Stomach (tissue), 9 donors: ENCODE data around the gene LRIG1. TPM values are rescaled to one million over a fixed set of nuclear protein-coding genes. Genes with fewer than 3 reads are reported as not detected.

Experiments used
- DNase-seq, 2 donors: peaks; one replicate each; pipeline versions ENCODE4 v3.0.0 to v3.0.0-alpha.2; 2013 to 2019
- H3K27ac ChIP-seq, 5 donors: fragments of 200-600 bp in 4 of 5; sonication (generic) in 4 of 5; one replicate each; pipeline ENCODE4 v1.5.1; 2013 to 2019; ENCODE audit warnings: mild to moderate bottlenecking in 1 of 5, moderate library complexity in 1 of 5
- H3K27me3 ChIP-seq, 3 donors: fragments of 200-600 bp; sonication (generic); one replicate each; pipeline ENCODE4 v1.5.1; 2017 to 2019; ENCODE audit warnings: mixed run types in 1 of 3
- H3K36me3 ChIP-seq, 4 donors: fragments of 200-600 bp; sonication (generic); 1 replicate in 3 of 4; 2 replicates in 1 of 4; pipeline ENCODE4 v1.5.1; 2016 to 2019
- H3K4me1 ChIP-seq, 4 donors: fragments of 200-600 bp; sonication (generic); one replicate each; pipeline ENCODE4 v1.5.1; 2016 to 2019
- H3K4me3 ChIP-seq, 4 donors: fragments of 200-600 bp; sonication (generic) in 3 of 4; one replicate each; pipeline ENCODE4 v1.5.1; 2016 to 2019; ENCODE audit warnings: mild to moderate bottlenecking in 1 of 4
- H3K9me3 ChIP-seq, 4 donors: fragments of 200-600 bp; sonication (generic); one replicate each; pipeline ENCODE4 v1.5.1; 2016 to 2019
- EP300 ChIP-seq: sonication (generic); formaldehyde crosslinking; IDR thresholded peaks from one replicate; pipeline ENCODE4 v1.6.1; 2017; ENCODE audit warnings: antibody characterized with exemption
- POLR2A ChIP-seq, 4 donors: fragments of 450-650 bp; IDR thresholded peaks; one replicate each; pipeline ENCODE4 v1.6.1; 2016; ENCODE audit warnings: antibody characterized with exemption in 4 of 4, control low read depth in 2 of 4, mild to moderate bottlenecking in 1 of 4, moderate library complexity in 1 of 4
- POLR2AphosphoS5 ChIP-seq, 3 donors: sonication (generic); formaldehyde crosslinking; IDR thresholded peaks; one replicate each; pipeline ENCODE4 v1.6.1; 2016; ENCODE audit warnings: antibody characterized with exemption in 3 of 3
- WGBS, 5 donors: extraction: QIAGEN DNeasy Blood & Tissue Kit in 3 of 5; methylation state at CpG; one replicate each; pipeline versions ENCODE4 v1.1.5 to v1.1.7; 2013 to 2018; 5-methylcytosine and 5-hydroxymethylcytosine counted together
- intact Hi-C: fragments of 100-400 bp; cut with DNase I; formaldehyde crosslinking; loops from one replicate; pipeline ENCODE4 v1.15.1; 2023; ENCODE audit warnings: low total_unique reads
- polyA plus RNA-seq, 3 donors: library from polyadenylated mRNA; stranded (reverse); fragments of 200-250 nt; gene quantifications; one replicate each; pipeline ENCODE4 v1.2.3, GENCODE V29; 2013
- total RNA-seq, 5 donors: library from RNA; depleted of rRNA; stranded (reverse); fragments of >200 nt; gene quantifications; one replicate each; pipeline versions ENCODE4 v1.1.0 to v1.2.3, GENCODE V29; 2014 to 2016
- TF ChIP-seq, protein P1 (sequence below), 7 experiments: fragments of 450-650 bp in 4 of 7; fragments of 200-600 bp in 3 of 7; sonication (generic) in 3 of 7; IDR thresholded peaks; one replicate each; pipeline ENCODE4 v1.5.1; 2016 to 2019; ENCODE audit warnings: antibody characterized with exemption in 7 of 7, control low read depth in 2 of 7, mild to moderate bottlenecking in 1 of 7
- donor health status: healthy with polysubstance abuse.
- donor health status: Bipolar disorder and iron deficiency.
- donor health status: healthy.

LRIG1 gene
- total and polyA plus RNA-seq, 8 donors, result 20.2 to 278 (median 87.0) TPM

GRCh38 chr3:66498687-66499621 is 1.9 kb downstream of the LRIG1 start:
- H3K36me3 ChIP-seq, result no peaks in the 10 kb centered on the region
- H3K9me3 ChIP-seq, result no peaks in the 10 kb centered on the region
- peak overlapping the region; percentile 83 to 96 (median 91) for H3K27ac ChIP-seq
- peak overlapping the region; percentile 76 to 98 (median 94) for H3K4me3 ChIP-seq
- 14 to 23% (median 20%) methylated on average over 14 of the region's 14 CpGs for WGBS, 5 donors
- H3K4me1 ChIP-seq, result peaks cover 39 to 63% (median 57%) of the 10 kb centered on the region in 4 donors
- H3K27me3 ChIP-seq, result no peaks in the 10 kb centered on the region
- peak in 1 of 2 donors; percentile 59 for DNase-seq
- intact Hi-C loops, result no loop called here
- TF ChIP-seq EP300 (no peak), POLR2A (IDR thresholded peaks at IDR 0.05) (no peak), POLR2AphosphoS5 (IDR thresholded peaks at IDR 0.05) (peak in 1 of 3 donors; percentile 4)
- TF ChIP-seq, protein P1, sequence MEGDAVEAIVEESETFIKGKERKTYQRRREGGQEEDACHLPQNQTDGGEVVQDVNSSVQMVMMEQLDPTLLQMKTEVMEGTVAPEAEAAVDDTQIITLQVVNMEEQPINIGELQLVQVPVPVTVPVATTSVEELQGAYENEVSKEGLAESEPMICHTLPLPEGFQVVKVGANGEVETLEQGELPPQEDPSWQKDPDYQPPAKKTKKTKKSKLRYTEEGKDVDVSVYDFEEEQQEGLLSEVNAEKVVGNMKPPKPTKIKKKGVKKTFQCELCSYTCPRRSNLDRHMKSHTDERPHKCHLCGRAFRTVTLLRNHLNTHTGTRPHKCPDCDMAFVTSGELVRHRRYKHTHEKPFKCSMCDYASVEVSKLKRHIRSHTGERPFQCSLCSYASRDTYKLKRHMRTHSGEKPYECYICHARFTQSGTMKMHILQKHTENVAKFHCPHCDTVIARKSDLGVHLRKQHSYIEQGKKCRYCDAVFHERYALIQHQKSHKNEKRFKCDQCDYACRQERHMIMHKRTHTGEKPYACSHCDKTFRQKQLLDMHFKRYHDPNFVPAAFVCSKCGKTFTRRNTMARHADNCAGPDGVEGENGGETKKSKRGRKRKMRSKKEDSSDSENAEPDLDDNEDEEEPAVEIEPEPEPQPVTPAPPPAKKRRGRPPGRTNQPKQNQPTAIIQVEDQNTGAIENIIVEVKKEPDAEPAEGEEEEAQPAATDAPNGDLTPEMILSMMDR (IDR thresholded peaks at IDR 0.05), result no peak

GRCh38 chr3:66497985-66498671 is 2.7 kb downstream of the LRIG1 start:
- TF ChIP-seq EP300, result no peak
- TF ChIP-seq, protein P1 (IDR thresholded peaks at IDR 0.05), result no peak
- TF ChIP-seq POLR2AphosphoS5 (IDR thresholded peaks at IDR 0.05), result peak in 1 of 3 donors; percentile 34
- peak in 1 of 2 donors; percentile 40 for DNase-seq
- no peaks in the 10 kb centered on the region for H3K27me3 ChIP-seq
- intact Hi-C loops, result no loop called here
- peak overlapping the region; percentile 76 to 98 (median 94) for H3K4me3 ChIP-seq
- peak overlapping the region in 4 of 5 donors; percentile 90 to 96 (median 92) for H3K27ac ChIP-seq
- no peaks in the 10 kb centered on the region for H3K9me3 ChIP-seq
- H3K4me1 ChIP-seq, result peaks cover 47 to 71% (median 66%) of the 10 kb centered on the region in 4 donors
- no peaks in the 10 kb centered on the region for H3K36me3 ChIP-seq
- 22 to 37% (median 26%) methylated on average over 4 of the region's 4 CpGs for WGBS, 5 donors

GRCh38 chr3:66497288-66497984 is 3.4 kb downstream of the LRIG1 start:
- Histone ChIP-seq H3K9me3 (no peaks in the 10 kb centered on the region), H3K36me3 (no peaks in the 10 kb centered on the region), H3K4me1 (peaks cover 54 to 78% (median 72%) of the 10 kb centered on the region in 4 donors), H3K27ac (peak overlapping the region; percentile 16 to 96 (median 91)), H3K27me3 (no peaks in the 10 kb centered on the region), H3K4me3 (peak overlapping the region; percentile 76 to 98 (median 94))
- peak in 1 of 2 donors; percentile 56 for DNase-seq
- TF ChIP-seq, protein P1 (IDR thresholded peaks at IDR 0.05), result no peak
- no peak for TF ChIP-seq POLR2A (IDR thresholded peaks at IDR 0.05)
- TF ChIP-seq POLR2AphosphoS5 (IDR thresholded peaks at IDR 0.05), result peak; percentile 3 to 17 (median 7)
- WGBS, 5 donors, result 21 to 41% (median 30%) methylated on average over 5 of the region's 5 CpGs
- intact Hi-C loops, result no loop called here

DNA sequence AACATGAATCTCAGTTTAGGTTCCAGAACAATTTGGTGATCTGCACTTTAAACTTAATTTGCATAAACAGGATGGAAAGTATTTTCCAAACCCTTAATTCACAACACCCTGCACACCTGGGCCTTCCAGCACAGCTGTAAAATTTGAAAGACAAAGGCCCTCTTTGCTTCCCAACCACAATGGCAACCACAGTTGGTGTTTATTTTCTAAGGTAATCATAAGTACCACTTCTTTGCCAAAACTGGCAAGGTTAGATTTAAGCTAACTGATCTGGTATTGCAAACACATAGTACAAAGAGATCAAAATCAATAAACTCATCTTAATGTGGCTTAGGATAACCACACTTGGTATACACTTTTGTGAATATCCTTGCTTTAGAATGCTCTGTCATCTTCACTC is 4.1 kb downstream of the LRIG1 start:
- H3K4me1 ChIP-seq, result peaks cover 61 to 83% (median 72%) of the 10 kb centered on the region in 4 donors
- H3K36me3 ChIP-seq, result no peaks in the 10 kb centered on the region
- DNase-seq, result no peak
- H3K27me3 ChIP-seq, result no peaks in the 10 kb centered on the region
- H3K9me3 ChIP-seq, result no peaks in the 10 kb centered on the region
- peak overlapping the region; percentile 16 to 96 (median 91) for H3K27ac ChIP-seq
- TF ChIP-seq EP300 (no peak), POLR2A (IDR thresholded peaks at IDR 0.05) (no peak), POLR2AphosphoS5 (IDR thresholded peaks at IDR 0.05) (no peak)
- TF ChIP-seq, protein P1 (IDR thresholded peaks at IDR 0.05), result no peak
- peak overlapping the region in 3 of 4 donors; percentile 3 to 95 (median 16) for H3K4me3 ChIP-seq
- intact Hi-C loops, result no loop called here
